ENCODE measurements around the gene KLHL8.

Gene KLHL8

DNA sequence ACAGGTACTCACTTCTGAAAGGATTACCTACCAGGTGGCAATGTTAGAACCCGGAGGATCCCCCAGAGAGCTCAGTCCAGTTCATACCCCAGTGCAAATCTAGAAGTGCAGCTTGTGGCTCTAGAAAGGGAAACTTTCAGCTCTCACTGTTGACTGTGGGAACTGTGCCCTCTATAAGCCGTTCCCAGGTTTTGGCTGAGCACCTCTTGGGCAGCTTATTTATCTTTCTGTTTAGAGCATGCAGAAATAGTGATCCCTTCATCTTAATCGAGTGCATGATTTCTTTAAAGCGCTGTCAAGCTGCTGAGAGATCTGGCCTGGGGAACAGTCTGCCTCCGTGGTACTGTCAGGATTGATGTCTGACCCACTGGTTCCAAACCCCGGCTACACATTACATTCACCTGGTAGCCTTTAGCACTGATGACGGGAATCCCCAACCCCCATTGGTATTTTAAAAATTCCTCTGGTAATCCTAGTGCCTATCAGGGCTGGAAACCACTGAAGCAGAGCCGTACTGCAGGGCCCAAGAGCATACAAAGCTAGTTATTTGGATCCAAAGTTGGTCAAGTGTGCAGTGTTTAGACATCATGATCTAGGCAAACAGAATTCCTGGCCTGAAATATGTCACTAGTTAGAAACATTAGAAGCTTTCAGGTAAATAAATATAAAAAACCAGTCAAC is 103.2 kb downstream of the KLHL8 start:
- DNase-seq (ENCODE audit: low spot score), result no peak
- no peaks in the 10 kb centered on the region for H3K27me3 Mint-ChIP-seq (ENCODE audit: low read depth)
- no peak overlapping the region for H3K27ac Mint-ChIP-seq
- no peaks in the 10 kb centered on the region for H3K9me3 Mint-ChIP-seq
- H3K4me3 Mint-ChIP-seq, result no peak overlapping the region
- peaks cover 38% of the 10 kb centered on the region for H3K36me3 Mint-ChIP-seq (ENCODE audit: low read depth)
- H3K4me1 Mint-ChIP-seq (ENCODE audit: low read depth), result peaks cover 10% of the 10 kb centered on the region

DNA sequence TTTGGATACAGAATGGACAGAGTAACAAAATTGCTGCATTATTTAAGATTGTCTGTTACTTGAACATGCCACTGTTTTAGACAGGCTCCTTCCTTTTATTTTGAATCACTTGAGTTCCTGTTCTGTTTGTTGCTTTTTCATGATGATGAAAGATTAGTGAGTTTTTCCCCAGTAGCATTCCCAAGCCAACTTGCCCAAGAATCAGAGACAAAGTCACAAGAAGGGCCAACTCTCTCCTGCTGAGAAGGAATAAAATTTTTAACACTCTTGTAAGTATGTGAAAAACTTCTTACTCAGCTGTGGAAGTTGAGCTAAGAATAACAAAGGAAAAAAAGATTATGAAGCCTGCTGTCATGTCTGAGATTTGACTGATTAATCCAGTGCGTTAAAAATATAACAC is 104.2 kb downstream of the KLHL8 start:
- Mint-ChIP-seq H3K4me3 (no peak overlapping the region), H3K27me3 (ENCODE audit: low read depth) (no peaks in the 10 kb centered on the region), H3K4me1 (ENCODE audit: low read depth) (peaks cover 15% of the 10 kb centered on the region), H3K9me3 (no peaks in the 10 kb centered on the region), H3K36me3 (ENCODE audit: low read depth) (peaks cover 40% of the 10 kb centered on the region), H3K27ac (no peak overlapping the region)
- no peak for DNase-seq (ENCODE audit: low spot score)

DNA sequence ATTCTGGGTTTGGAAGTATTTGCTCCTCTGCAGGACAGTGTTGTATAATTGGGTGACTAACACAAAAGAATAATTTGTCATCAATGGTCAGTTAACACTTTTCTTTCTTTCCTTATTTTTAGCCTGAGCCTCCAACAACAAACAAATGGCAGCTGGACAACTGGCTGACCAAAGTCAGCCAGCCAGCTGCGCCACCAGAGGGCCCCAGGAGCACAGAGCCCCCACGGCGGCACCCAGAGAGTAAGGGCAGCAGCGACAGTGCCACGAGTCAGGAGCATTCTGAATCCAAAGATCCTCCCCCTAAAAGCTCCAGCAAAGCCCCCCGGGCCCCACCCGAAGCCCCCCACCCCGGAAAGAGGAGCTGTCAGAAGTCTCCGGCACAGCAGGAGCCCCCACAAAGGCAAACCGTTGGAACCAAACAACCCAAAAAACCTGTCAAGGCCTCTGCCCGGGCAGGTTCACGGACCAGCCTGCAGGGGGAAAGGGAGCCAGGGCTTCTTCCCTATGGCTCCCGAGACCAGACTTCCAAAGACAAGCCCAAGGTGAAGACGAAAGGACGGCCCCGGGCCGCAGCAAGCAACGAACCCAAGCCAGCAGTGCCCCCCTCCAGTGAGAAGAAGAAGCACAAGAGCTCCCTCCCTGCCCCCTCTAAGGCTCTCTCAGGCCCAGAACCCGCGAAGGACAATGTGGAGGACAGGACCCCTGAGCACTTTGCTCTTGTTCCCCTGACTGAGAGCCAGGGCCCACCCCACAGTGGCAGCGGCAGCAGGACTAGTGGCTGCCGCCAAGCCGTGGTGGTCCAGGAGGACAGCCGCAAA is 106.0 kb downstream of the KLHL8 start:
- DNase-seq (ENCODE audit: low spot score), result no peak
- no peak overlapping the region for H3K4me3 Mint-ChIP-seq
- H3K36me3 Mint-ChIP-seq (ENCODE audit: low read depth), result peaks cover 36% of the 10 kb centered on the region
- H3K9me3 Mint-ChIP-seq, result no peaks in the 10 kb centered on the region
- H3K27ac Mint-ChIP-seq, result no peak overlapping the region
- peaks cover 10% of the 10 kb centered on the region for H3K4me1 Mint-ChIP-seq (ENCODE audit: low read depth)
- no peaks in the 10 kb centered on the region for H3K27me3 Mint-ChIP-seq (ENCODE audit: low read depth)

DNA sequence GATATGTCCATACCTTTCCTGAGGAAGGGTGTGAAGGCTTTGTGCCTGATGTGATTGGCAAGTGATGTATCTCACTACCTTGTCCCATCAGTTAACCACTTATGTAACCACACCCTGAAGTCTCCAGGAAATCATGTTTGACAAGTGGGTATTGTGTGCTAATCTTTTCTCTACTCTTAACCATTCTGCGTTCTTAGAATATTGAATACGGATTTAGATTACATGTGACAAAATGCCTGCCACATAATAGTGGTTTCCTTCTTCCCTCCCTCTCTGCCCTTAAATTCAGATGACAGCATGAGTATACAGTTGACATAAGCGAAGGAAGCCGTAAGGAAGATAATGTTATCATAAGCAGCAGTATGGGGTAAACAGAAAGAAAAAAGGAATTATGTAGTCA is 108.4 kb downstream of the KLHL8 start:
- H3K36me3 Mint-ChIP-seq (ENCODE audit: low read depth), result peaks cover 42% of the 10 kb centered on the region
- DNase-seq (ENCODE audit: low spot score), result no peak
- H3K27me3 Mint-ChIP-seq (ENCODE audit: low read depth), result no peaks in the 10 kb centered on the region

More for the DNA sequence above, 108.4 kb downstream of the KLHL8 start:
- Mint-ChIP-seq H3K9me3 (no peaks in the 10 kb centered on the region), H3K4me3 (no peak overlapping the region), H3K4me1 (ENCODE audit: low read depth) (peaks cover 10% of the 10 kb centered on the region), H3K27ac (no peak overlapping the region)
